Activated CD8-positive, alpha-beta memory T cell treated with anti-CD3 and anti-CD28 coated beads for 24 hours (primary cell): ENCODE data around the gene C15orf39.
"Not testable (repeated sequence)": the region's sequence is repeated elsewhere in the genome, so short reads cannot be mapped to it uniquely, and the experiment has no call there.

Experiments
- DNase-seq: peaks from one replicate; pipeline ENCODE4 v3.0.0-alpha.2; 2020

C15orf39 gene

DNA sequence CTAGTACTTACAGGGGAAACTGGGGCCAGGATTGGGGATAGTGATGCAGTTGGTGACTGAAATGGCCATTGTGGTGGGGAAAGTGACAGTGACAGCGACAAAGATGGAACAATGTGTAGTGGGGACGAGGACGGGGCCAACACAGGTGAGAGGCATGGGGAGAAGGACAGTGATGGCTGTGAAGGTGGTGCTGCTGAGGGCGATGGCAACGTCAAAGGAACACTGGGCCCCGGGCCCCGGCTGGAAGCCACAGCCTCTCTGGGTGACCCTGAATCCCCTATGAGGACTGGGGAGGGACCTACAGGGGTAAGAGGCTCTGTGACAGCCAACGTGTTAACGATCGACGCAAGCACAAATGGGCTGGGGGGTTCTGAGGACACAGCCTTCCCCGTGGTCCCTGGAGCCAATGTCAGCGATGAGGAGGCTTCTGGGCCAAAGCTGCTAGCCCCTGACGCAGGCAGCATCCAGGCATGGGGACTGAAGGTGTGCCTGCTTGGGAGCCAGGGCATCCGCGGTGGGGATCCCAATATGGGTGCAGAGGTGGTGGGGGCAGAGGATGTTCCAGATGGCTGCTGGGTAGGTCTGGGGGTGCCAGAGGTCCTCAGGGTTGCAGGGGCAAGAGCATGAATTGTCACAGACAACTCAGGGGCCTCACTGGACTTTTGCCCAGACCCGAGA is 31.3 kb downstream of the C15orf39 start:
- DNase-seq: no peak

DNA sequence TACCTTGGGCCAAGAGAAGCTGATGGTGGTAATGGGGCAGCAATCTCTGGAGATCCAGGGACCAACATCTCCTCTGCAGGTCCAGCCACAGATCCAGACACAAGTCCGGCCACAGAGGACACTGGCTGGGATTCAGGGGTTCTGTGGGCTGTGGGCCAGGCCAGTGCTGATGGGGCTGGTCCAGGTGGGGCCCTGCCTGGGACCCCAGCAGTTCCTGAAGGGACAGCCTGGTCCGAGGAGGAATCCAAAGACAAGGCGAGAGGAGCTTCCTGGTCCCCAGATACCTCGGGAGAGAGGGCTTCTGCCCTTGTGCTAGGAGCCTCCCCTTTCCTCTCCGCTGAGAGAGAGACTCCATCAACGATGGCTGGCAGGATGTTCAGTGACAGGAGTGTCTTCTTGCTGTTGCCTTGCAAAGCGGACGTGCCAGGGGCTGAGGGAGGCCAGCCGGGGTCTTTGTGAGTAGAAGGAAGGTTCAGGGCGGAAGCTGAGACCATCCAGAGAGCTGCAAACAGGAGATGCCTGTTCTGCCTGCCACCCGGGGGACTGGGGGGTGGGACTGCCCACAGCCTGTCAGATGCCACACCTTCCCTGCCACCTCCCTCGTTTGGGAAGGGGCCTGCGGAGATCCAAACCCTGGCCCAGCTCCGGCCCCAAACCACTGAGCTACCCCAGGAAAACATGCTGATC is 32.0 kb downstream of the C15orf39 start:
- no peak for DNase-seq

DNA sequence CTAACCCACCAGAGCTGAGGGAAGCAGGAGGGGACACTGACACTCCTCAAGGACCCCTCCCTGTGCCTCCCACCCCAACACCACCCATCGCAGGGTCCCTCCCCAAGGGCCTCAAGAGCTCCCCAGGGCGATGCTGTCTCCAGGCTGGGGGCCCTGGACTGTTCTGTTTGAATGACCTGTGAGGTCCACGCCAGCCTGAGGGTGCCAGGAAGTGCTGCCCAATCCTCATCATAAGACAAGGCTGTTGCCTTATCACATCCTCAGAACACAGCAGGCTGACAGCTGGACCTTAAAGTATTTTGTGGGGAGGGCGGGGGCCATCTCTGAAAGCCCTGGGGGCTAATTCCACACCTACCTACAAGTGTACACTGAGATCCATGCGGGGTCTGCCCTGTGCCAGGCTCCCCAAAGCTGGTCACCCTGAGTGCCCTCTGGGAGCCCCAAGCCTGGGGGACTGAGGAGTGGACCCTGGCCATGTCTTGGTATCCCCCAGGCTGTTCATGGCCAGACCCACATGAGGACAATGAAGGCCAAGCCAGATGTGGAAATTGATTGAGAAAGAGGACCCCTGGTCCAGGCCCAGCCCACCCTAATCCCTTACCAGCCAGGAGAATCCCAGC is 32.6 kb downstream of the C15orf39 start:
- no peak for DNase-seq

GRCh38 chr15:75235051-75235673 is 33.5 kb downstream of the C15orf39 start:
- DNase-seq: no peak

- no peak for DNase-seq
Measured at GRCh38 chr15:75235760-75236729, 34.4 kb downstream of the C15orf39 start.

DNA sequence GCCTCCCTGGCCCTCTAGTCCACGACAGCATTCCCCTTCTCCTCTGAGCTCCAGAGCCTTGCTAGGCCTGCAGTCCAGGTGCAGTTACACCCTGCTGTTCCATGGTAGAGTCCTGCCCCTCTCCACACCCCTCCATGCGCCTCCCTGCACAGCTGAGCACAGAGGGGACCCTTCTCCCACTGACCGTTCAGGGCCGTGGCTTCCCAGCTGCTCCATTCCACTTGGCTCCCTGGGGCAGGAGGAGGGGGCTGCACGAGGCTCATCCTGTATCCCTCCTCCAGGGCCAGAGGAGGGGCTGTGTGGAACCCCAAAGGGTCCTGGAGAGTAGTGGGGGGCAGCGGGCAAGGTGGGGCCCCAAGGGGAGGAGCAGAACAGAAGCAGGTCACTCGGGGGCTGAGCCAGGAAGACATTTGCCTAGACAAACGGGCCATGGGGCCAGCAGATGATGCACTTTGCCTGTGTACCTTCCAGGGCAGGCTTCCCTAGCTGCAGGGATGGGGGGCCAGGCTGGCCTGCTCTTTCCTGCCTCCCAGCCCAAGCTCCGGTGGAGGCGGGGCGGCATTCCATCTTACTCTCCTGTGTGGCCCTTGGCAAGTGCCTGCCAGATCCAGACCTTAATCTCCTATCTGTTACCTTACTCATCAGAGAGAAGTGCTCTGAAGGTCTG is 35.8 kb downstream of the C15orf39 start:
- no peak for DNase-seq

DNA sequence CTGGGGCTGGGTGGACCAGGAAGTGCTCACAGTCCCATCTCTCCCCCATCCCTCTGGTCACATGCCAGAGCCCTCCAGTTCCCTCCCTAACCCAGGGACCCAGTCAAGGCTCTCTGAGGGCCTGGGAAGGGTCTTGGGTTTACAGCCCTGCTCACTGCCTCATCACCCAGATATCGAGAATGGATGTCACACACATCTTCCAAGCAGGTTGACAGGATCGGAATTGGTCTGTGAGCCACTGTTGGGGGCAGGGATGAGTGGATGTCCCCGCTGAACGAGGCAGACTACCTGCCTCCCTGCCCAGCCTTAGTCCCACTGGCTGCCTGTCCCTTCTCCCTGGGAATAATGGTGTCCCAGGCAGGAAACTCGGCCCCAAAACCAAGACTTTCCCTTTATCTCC is 36.5 kb downstream of the C15orf39 start:
- no peak for DNase-seq

DNA sequence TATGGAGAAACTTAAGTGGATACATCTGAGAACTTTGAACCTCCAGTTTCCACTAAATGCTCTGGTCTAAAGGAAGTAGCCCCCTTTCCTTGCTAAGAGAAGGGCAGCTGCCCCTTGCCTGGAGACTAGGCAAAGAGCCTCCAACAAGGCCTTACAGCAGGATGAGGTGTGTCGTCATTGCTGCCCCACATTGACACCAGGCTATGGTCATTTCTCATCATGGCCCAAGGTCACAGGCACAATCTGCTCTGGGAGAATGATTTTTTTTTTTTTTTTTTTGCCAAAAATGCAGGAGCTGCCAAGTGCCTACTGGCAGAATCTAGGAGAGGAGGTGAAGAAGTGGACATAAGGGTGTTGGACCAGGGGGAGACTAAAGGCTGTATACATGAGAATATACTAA is 44.1 kb downstream of the C15orf39 start:
- DNase-seq: not testable (repeated sequence)

DNA sequence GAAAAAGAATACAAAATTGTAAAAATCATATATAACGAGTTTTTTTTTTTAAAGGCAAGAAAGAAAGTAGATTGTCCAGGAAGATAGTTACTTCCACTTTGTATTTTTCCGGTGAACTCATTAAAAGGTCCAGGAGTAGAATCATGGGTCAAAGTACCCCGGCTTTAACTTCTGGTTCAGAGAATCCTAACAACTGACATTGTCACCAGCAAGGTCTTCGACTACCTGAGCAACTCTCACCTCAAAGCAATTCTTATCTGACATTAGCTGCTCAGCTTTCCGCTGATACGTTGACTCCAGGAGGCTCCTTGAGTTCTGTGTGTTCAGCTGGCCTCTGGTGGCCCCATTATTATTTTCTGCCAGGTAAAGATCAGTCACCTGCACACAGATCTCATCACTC is 47.3 kb downstream of the C15orf39 start:
- DNase-seq: not testable (repeated sequence)

- DNase-seq: no peak
Measured at GRCh38 chr15:75249726-75250125, 48.0 kb downstream of the C15orf39 start.

DNA sequence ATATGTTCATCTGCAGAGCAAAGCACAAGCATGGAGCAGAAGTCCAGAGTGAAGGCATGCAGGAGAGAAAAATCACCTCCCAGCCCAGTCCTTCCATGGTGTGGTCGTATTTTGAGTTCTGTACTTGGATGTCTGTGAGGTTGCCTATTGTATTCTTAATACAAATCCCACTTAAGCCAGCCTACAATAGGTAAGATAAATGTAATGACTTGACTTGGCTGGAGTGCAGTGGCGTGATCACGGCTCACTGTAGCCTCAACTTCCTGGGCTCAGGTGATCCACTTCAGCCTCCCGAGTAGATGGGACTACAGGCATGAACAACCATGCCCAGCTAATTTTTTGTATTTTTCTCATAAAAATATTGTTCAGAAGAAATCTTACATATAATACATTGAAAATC is 49.7 kb downstream of the C15orf39 start:
- DNase-seq: not testable (repeated sequence)

DNA sequence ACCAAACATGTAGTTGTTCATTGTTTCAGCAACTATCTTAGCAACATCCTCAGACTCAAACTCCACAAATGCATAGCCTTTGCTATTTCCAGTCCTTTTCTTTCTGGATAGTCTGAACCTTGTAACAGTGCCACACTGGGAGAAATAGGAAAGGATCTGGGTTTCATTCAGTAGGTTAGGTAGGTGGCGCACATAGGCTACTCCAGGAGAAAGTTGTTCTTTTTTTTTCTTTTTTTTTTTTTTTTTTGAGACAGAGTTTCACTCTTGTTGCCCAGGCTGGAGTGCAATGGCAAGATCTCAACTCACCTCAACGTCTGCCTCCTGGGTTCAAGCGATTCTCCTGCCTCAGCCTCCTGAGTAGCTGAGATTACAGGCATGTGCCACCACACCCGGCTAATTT is 50.6 kb downstream of the C15orf39 start:
- DNase-seq: not testable (repeated sequence)

DNA sequence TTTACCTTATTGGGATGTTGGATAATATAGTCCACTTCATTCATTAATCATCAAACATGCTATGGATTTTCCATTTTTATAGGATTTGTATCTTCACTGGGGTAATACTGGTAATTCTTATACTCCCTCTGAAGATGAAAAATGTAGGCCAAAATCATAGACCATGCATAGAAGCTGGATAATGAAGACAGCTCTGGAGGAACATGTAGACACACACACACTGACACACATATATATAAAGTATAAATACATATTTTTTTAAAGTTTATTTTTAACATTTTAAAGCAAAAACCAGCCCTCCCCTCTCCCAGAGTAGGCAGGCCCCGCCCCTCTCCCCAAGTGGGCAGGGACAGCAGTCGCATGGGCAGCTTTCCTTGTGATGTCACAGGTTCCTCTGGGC is 56.4 kb downstream of the C15orf39 start, which contains the start of gene GOLGA6C:
TSS of gene GOLGA6C (plus strand) at position 301 of the 400 bp plus-strand sequence. CDS start 265 bp downstream, outside the sequence.
- not testable (repeated sequence) for DNase-seq

DNA sequence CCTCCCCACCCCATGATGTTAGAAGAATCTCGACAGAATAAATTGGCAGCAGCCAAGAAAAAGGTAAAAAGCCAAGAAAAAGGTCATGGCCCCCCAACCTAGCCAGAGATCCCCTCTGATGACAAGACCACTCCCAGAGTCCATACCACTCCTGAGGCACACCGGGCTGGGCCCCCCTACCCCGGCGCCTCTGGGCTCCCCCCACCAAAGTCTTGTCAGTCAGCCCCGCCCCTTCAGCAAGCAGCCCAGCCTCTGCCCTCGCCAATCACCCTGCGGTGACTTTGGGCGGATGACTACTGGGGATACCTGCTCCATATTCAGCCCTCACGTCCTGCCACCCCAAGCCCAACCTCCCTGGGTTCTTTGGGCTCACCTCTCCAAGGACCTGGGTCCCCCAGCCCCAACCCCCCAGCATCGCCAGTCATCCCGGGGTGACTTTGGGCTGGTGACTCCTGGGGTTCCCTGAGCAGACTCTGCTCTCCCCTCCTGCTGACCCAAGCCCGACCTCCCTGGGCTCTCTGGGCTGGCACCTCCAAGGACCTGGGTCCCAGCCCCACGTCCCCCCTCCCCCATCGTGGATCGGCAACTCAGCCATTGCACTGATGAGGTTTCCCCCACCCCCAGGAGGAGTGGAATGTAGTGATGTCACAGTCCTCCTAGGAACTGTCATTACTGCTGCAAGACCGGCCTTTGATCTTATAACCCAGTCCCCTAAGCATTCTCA is 57.1 kb downstream of the C15orf39 start:
- DNase-seq: not testable (repeated sequence)

DNA sequence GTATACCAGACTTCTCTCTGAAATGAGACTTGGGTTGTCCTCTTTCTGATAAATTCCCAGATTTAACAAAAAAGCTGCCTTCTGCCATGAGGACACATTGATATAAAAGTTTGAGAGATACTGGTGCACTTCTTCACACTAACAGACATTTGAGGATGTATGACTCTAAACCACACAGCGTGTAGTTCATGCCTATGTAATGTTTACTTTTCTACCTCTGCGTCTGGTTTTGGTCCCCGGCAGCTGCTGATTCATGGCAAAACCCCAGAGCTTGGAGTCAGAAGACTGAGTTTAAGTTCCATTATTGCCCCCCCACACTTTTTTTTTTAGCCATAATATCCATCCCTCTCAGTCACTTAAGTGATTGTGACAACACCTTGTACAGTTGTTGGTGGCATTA is 58.2 kb downstream of the C15orf39 start:
- not testable (repeated sequence) for DNase-seq
